Heart left ventricle (tissue), 13 donors: Measurements from ENCODE around the gene PARP8.

Experiments
- POLR2A ChIP-seq, 2 donors: fragments of 450-650 bp; IDR thresholded peaks; one replicate each; pipeline ENCODE4 v1.6.1; 2017; ENCODE audit warnings: antibody characterized with exemption in 2 of 2, mild to moderate bottlenecking in 2 of 2, moderate library complexity in 2 of 2
- TF ChIP-seq, protein P1 (sequence below), 12 donors: fragments of 200-600 bp; sonication (generic) in 4 of 12; IDR thresholded peaks; one replicate each; pipeline versions ENCODE4 v1.5.0 to v1.8.0; 2018 to 2022; ENCODE audit warnings: antibody characterized with exemption in 12 of 12, mild to moderate bottlenecking in 5 of 12
- donor health status: ischemic (EF 13 %, LVEDD 7.1; RV severe dilation, severe dysfunction).
- donor health status: DM: no; HTN: yes; CAD: no.
- donor health status: DM: no; HTN: no; CAD: no.
- donor health status: ischemic (EF 25% LVEDD 6.9; RV normal size, moderate dysfunction).
- donor health status: ischemic (EF 25% LVEDD 5.7; RV mildly dilated, moderate dysfunction).
- donor health status: ischemic (EF 35%, LVEDD 5.7; RV mildly dilated, moderate dysfunction).
- donor health status: nonischemic (EF 11% LVEDD 7.7; RV severe dilation, severe dysfunction).
- donor health status: DM: yes; HTN: yes; CAD: no.
- donor health status: PGD.
- donor health status: ischemic (EF 29% LVEDD 5.4; RV normal size, mild dysfunction).
- donor health status: nonischemic (EF 23%, LVEDD 6.1; RV moderate dilation, normal function).

DNA sequence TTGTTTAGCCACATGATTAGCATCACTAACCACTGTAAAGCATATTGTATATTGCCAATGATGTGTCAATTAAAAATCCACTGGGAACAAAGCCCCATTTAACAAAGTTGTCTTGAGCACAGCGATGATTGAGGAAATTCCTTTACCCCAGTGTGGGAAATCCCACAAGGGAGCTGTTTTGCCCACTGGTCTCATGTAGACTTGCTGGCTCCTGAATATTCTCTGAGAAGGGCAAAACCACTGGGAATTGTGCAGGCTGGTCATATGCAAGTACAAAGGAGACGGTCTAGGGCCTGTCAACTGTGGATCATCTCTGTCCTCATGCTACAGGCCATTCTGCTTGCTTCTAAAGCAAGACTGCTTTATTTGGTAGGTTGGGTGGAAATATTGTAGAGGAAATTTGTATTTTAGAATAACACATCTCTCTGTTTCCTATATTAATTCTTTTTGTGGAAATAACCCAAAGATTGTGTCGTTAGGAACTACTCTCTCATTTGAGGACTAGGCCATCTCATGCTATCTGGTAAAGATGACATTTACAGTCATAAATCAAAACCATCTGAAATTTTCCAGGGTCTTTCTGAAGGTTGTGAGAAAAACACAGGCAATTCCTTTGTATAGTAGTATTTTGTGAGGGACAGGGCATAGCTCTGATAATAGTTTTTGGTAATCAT is 60.2 kb downstream of the PARP8 start:
- TF ChIP-seq, protein P1, sequence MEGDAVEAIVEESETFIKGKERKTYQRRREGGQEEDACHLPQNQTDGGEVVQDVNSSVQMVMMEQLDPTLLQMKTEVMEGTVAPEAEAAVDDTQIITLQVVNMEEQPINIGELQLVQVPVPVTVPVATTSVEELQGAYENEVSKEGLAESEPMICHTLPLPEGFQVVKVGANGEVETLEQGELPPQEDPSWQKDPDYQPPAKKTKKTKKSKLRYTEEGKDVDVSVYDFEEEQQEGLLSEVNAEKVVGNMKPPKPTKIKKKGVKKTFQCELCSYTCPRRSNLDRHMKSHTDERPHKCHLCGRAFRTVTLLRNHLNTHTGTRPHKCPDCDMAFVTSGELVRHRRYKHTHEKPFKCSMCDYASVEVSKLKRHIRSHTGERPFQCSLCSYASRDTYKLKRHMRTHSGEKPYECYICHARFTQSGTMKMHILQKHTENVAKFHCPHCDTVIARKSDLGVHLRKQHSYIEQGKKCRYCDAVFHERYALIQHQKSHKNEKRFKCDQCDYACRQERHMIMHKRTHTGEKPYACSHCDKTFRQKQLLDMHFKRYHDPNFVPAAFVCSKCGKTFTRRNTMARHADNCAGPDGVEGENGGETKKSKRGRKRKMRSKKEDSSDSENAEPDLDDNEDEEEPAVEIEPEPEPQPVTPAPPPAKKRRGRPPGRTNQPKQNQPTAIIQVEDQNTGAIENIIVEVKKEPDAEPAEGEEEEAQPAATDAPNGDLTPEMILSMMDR (IDR thresholded peaks at IDR 0.05), result no peak
- TF ChIP-seq POLR2A (IDR thresholded peaks at IDR 0.05), result no peak
